ENCODE measurements around the gene CAPN3. TPM values are rescaled to one million over a fixed set of nuclear protein-coding genes. Genes with fewer than 3 reads are reported as not detected.

CAPN3 gene
- total RNA-seq = 0.68 and 4.6 TPM in 2 replicates

DNA sequence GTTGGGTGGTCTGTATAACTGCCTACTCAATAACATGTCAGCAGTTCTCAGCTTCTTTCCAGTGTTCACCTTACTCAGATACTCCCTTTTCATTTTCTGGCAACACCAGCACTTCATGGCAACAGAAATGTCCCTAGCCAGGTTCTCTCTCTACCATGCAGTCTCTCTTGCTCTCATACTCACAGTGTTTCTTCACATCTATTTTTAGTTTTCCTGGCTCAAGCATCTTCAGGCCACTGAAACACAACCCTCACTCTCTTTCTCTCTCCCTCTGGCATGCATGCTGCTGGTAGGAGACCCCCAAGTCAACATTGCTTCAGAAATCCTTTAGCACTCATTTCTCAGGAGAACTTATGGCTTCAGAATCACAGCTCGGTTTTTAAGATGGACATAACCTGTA, at the start of gene CAPN3:
Gene CAPN3 (plus strand): TSS at position 253 of the 400 bp plus-strand sequence. CDS start 305 bp downstream, outside the sequence.

Other genes with a start within 250 kb of the CAPN3 start
- 6.5 and 9.6 TPM in 2 replicates for gene PLA2G4F, start 202.9 kb upstream of the CAPN3 start, total RNA-seq
- gene VPS39, start 151.2 kb upstream of the CAPN3 start, total RNA-seq = 27.7 and 55.6 TPM in 2 replicates
- gene GANC, start 86.3 kb upstream of the CAPN3 start, total RNA-seq = 13.0 and 18.8 TPM in 2 replicates
- gene TMEM87A, start 86.1 kb upstream of the CAPN3 start, total RNA-seq = 131 and 219 TPM in 2 replicates
- gene ZNF106, start 131.6 kb downstream of the CAPN3 start, total RNA-seq = 47.8 and 53.2 TPM in 2 replicates
- gene SNAP23, start 136.1 kb downstream of the CAPN3 start, total RNA-seq = 46.8 and 62.5 TPM in 2 replicates
- 25.6 and 30.2 TPM in 2 replicates for gene LRRC57, start 189.3 kb downstream of the CAPN3 start, total RNA-seq
- gene HAUS2, start 189.3 kb downstream of the CAPN3 start, total RNA-seq = 22.9 and 28.0 TPM in 2 replicates
- gene STARD9, start 216.1 kb downstream of the CAPN3 start, total RNA-seq = 0.34 and 1.9 TPM in 2 replicates